Gastrocnemius medialis (tissue), 4 donors: ENCODE results near the gene PPP1R37. TPM values are rescaled to one million over a fixed set of nuclear protein-coding genes. Genes with fewer than 3 reads are reported as not detected.

Experiments used
- ATAC-seq, 2 donors: fragments of 150-250 bp; one replicate each; pipeline ENCODE4 v1.9.1; 2016
- DNase-seq, 2 donors: peaks; one replicate each; pipeline ENCODE4 v3.0.0-alpha.2; 2019
- H3K27ac ChIP-seq, 4 donors: fragments of 200-600 bp; sonication (generic); 1 replicate in 1 of 4; 2 replicates in 3 of 4; pipeline ENCODE4 v1.5.1; 2016 to 2018; ENCODE audit warnings: mild to moderate bottlenecking in 2 of 4, moderate library complexity in 1 of 4
- H3K27me3 ChIP-seq, 3 donors: fragments of 200-600 bp; sonication (generic) in 2 of 3; 1 replicate in 1 of 3; 2 replicates in 2 of 3; pipeline versions ENCODE4 v1.5.1 to v1.6.0; 2016 to 2019; ENCODE audit warnings: mild to moderate bottlenecking in 1 of 3, moderate library complexity in 1 of 3
- H3K36me3 ChIP-seq, 2 donors: fragments of 200-600 bp; sonication (generic) in 1 of 2; one replicate each; pipeline ENCODE4 v1.5.1; 2017 to 2018
- H3K4me1 ChIP-seq, 2 donors: fragments of 200-600 bp; sonication (generic) in 1 of 2; one replicate each; pipeline ENCODE4 v1.5.1; 2016 to 2017; ENCODE audit warnings: mild to moderate bottlenecking in 2 of 2
- H3K4me3 ChIP-seq, 4 donors: fragments of 200-600 bp; sonication (generic) in 3 of 4; 1 replicate in 1 of 4; 2 replicates in 3 of 4; pipeline ENCODE4 v1.5.1; 2016 to 2019; ENCODE audit warnings: mild to moderate bottlenecking in 2 of 4
- H3K9me3 ChIP-seq, 3 donors: fragments of 200-600 bp; sonication (generic) in 2 of 3; 1 replicate in 1 of 3; 2 replicates in 2 of 3; pipeline ENCODE4 v1.5.1; 2016 to 2019
- POLR2A ChIP-seq, 2 donors: fragments of 450-650 bp; IDR thresholded peaks; one replicate each; pipeline ENCODE4 v1.6.1; 2017; ENCODE audit warnings: antibody characterized with exemption in 2 of 2, mild to moderate bottlenecking in 2 of 2, moderate library complexity in 2 of 2
- in situ Hi-C, 4 donors: fragments of 200-750 bp; cut with MboI; loops; one replicate each; pipeline versions ENCODE4 v1.15.0 to v1.8.0; 2017; ENCODE audit warnings: low sequenced_read_pairs in 4 of 4
- intact Hi-C: fragments of 100-400 bp; cut with DNase I; formaldehyde crosslinking; loops from one replicate; pipeline ENCODE4 v1.15.1; 2023; ENCODE audit warnings: low total_unique reads
- total RNA-seq, 4 donors: library from RNA; depleted of rRNA; stranded (reverse); fragments of >200 nt; gene quantifications; one replicate each; pipeline versions ENCODE4 v1.1.0 to v1.2.3, GENCODE V29; 2016
- TF ChIP-seq, protein P1 (sequence below), 5 experiments: fragments of 450-650 bp in 3 of 5; fragments of 200-600 bp in 2 of 5; sonication (generic) in 2 of 5; IDR thresholded peaks in 4 of 5; conservative IDR thresholded peaks in 1 of 5; 1 replicate in 4 of 5; 2 replicates in 1 of 5; pipeline ENCODE4 v1.5.1; 2016 to 2019; ENCODE audit warnings: antibody characterized with exemption in 5 of 5, mild to moderate bottlenecking in 3 of 5, moderate library complexity in 3 of 5

PPP1R37 gene
- total RNA-seq, 4 donors from 2014 or later = 30.5 to 51.1 (median 39.7) TPM

DNA sequence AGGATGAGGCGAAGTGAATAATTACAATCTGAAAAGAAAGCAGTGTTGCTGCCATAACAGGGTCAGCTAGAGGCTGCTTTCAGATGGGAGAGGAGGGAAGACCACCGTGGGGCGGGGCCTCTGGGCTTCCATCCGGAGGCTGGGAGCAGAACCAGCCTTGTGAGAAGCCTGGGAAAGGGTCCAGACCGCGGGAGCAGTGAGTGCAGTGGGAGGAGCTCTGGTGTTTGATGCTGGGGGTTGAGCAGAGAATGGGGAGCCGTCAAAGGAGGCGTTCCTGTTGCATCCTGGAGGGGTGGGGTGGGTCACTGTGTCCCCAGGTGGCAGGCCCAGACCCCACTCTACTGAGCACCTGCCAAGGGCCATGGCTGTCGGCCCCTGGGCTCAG is 49.7 kb downstream of the PPP1R37 start:
- Histone ChIP-seq H3K36me3 (peaks cover 0 to 48% of the 10 kb centered on the region in 2 donors), H3K4me3 (no peak overlapping the region), H3K4me1 (no peaks in the 10 kb centered on the region), H3K27ac (no peak overlapping the region), H3K9me3 (no peaks in the 10 kb centered on the region), H3K27me3 (no peaks in the 10 kb centered on the region)
- intact Hi-C loops = no loop called here
- TF ChIP-seq, protein P1, sequence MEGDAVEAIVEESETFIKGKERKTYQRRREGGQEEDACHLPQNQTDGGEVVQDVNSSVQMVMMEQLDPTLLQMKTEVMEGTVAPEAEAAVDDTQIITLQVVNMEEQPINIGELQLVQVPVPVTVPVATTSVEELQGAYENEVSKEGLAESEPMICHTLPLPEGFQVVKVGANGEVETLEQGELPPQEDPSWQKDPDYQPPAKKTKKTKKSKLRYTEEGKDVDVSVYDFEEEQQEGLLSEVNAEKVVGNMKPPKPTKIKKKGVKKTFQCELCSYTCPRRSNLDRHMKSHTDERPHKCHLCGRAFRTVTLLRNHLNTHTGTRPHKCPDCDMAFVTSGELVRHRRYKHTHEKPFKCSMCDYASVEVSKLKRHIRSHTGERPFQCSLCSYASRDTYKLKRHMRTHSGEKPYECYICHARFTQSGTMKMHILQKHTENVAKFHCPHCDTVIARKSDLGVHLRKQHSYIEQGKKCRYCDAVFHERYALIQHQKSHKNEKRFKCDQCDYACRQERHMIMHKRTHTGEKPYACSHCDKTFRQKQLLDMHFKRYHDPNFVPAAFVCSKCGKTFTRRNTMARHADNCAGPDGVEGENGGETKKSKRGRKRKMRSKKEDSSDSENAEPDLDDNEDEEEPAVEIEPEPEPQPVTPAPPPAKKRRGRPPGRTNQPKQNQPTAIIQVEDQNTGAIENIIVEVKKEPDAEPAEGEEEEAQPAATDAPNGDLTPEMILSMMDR (IDR thresholded peaks at IDR 0.05 in 4 of 5, conservative IDR thresholded peaks at IDR 0.05 in 1 of 5) = no peak
- no peak for TF ChIP-seq POLR2A (IDR thresholded peaks at IDR 0.05)
- ATAC-seq (no peak), DNase-seq (no peak)
- in situ Hi-C loops = no loop called here

GRCh38 chr19:45144431-45145269 is 51.7 kb downstream of the PPP1R37 start:
- peaks cover 0 to 48% of the 10 kb centered on the region in 2 donors for H3K36me3 ChIP-seq
- H3K27ac ChIP-seq = no peak overlapping the region
- H3K27me3 ChIP-seq = no peaks in the 10 kb centered on the region
- no peak for TF ChIP-seq POLR2A (IDR thresholded peaks at IDR 0.05)
- TF ChIP-seq, protein P1 (IDR thresholded peaks at IDR 0.05 in 4 of 5, conservative IDR thresholded peaks at IDR 0.05 in 1 of 5) = no peak
- no peaks in the 10 kb centered on the region for H3K9me3 ChIP-seq
- in situ Hi-C loops (no loop called here), intact Hi-C loops (no loop called here)
- H3K4me1 ChIP-seq = no peaks in the 10 kb centered on the region
- ATAC-seq (no peak), DNase-seq (no peak)
- H3K4me3 ChIP-seq = no peak overlapping the region

GRCh38 chr19:45145270-45146189 is 52.6 kb downstream of the PPP1R37 start:
- in situ Hi-C loops = no loop called here
- ATAC-seq = no peak
- H3K4me3 ChIP-seq = no peak overlapping the region
- H3K4me1 ChIP-seq = no peaks in the 10 kb centered on the region
- peaks cover 0 to under 1% (median 0%) of the 10 kb centered on the region in 3 donors for H3K27me3 ChIP-seq
- no peaks in the 10 kb centered on the region for H3K9me3 ChIP-seq
- H3K36me3 ChIP-seq = peaks cover 0 to 48% of the 10 kb centered on the region in 2 donors
- no peak for TF ChIP-seq POLR2A (IDR thresholded peaks at IDR 0.05)
- TF ChIP-seq, protein P1 (IDR thresholded peaks at IDR 0.05 in 4 of 5, conservative IDR thresholded peaks at IDR 0.05 in 1 of 5) = no peak
- intact Hi-C loops = no loop called here
- no peak overlapping the region for H3K27ac ChIP-seq
- no peak for DNase-seq

DNA sequence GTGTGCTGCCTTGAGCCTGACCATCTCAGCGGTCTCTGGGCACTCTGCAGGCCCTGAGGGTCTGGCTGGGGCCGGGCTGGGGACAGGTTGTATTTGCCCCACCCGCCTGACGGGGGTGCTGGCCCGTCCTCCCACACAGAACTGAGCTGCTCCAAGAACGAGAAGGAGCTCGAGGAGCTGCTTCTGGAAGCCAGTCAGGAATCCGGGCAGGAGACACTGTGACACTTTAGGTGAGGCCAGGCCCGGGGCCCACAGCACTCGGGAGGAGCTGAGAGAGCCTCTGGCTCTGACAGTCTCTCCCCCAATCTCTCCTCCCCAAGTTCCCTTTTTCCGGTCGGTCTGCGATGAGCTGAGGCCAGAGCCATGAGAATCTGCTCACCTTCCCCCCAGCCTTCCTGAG is 53.3 kb downstream of the PPP1R37 start:
- no peak for TF ChIP-seq POLR2A (IDR thresholded peaks at IDR 0.05)
- TF ChIP-seq, protein P1 (IDR thresholded peaks at IDR 0.05 in 4 of 5, conservative IDR thresholded peaks at IDR 0.05 in 1 of 5) = no peak
- Histone ChIP-seq H3K4me1 (no peaks in the 10 kb centered on the region), H3K27ac (no peak overlapping the region), H3K4me3 (no peak overlapping the region), H3K9me3 (no peaks in the 10 kb centered on the region), H3K36me3 (peaks cover 0 to 44% of the 10 kb centered on the region in 2 donors), H3K27me3 (peaks cover 4 to 8% (median 7%) of the 10 kb centered on the region in 3 donors)
- intact Hi-C loops (no loop called here), in situ Hi-C loops (no loop called here)
- no peak for ATAC-seq
- no peak for DNase-seq
